B cell (primary cell): ENCODE results near the gene HIP1R. TPM values are rescaled to one million over a fixed set of nuclear protein-coding genes. Genes with fewer than 3 reads are reported as not detected.
A peak's percentile ranks its signal among the peaks of the same experiment; 100 is the strongest.

Source experiments
- ATAC-seq: fragments of 200-7000 bp; cut with Tn5 transposase; one replicate; pipeline ENCODE4 v1.10.0; 2021; ENCODE audit warnings: low read depth, mild to moderate bottlenecking, moderate number of reproducible peaks, moderate library complexity
- CTCF ChIA-PET: fragments of 350-600 bp; sonication (Branson Sonifier 250); formaldehyde crosslinking; loops from one replicate; lab custom pipeline; 2021; ENCODE audit warnings: antibody characterized with exemption, inconsistent platforms; lab: Charles Lee
- POLR2A ChIA-PET: fragments of 350-600 bp; sonication (Branson Sonifier 250); formaldehyde crosslinking; loops from one replicate; lab custom pipeline; 2021; ENCODE audit warnings: antibody characterized with exemption; lab: Charles Lee
- DNase-seq: peaks from one replicate; pipeline ENCODE4 v3.0.0; 2013
- H2AFZ ChIP-seq: 2 replicates; pipeline ENCODE4 v1.6.1; 2012; ENCODE audit warnings: mild to moderate bottlenecking, low read depth, low read length; ENCODE audit not compliant: insufficient read depth, poor library complexity, severe bottlenecking
- H3K27ac ChIP-seq, 2 donors: 1 replicate in 1 of 2; 2 replicates in 1 of 2; pipeline ENCODE4 v1.5.1; 2012 to 2013; ENCODE audit warnings: low read length in 2 of 2, mild to moderate bottlenecking in 2 of 2, moderate library complexity in 1 of 2
- H3K27me3 ChIP-seq, 4 experiments: fragments of 200-600 bp in 1 of 4; sonication (generic) in 1 of 4; replicated peaks in 1 of 4; 1 replicate in 2 of 4; 2 replicates in 2 of 4; pipeline versions ENCODE4 v1.6.1 to v1.7.0; 2013 to 2016; ENCODE audit warnings: low read length in 3 of 4, mild to moderate bottlenecking in 2 of 4, mixed read lengths in 1 of 4, moderate library complexity in 1 of 4; ENCODE audit not compliant: insufficient read depth in 4 of 4, control insufficient read depth in 3 of 4; ENCODE audit errors: control extremely low read depth in 1 of 4
- H3K36me3 ChIP-seq, 2 experiments: replicated peaks in 1 of 2; 1 replicate in 1 of 2; 2 replicates in 1 of 2; pipeline versions ENCODE4 v1.6.1 to v1.7.1; 2013; ENCODE audit warnings: low read length in 1 of 2; ENCODE audit not compliant: insufficient read depth in 2 of 2, control insufficient read depth in 1 of 2; ENCODE audit errors: control extremely low read depth in 1 of 2, extremely low read depth in 1 of 2
- H3K4me1 ChIP-seq, 2 donors: fragments of 200-600 bp in 1 of 2; sonication (generic) in 1 of 2; 1 replicate in 1 of 2; 2 replicates in 1 of 2; pipeline versions ENCODE4 v1.5.1 to v1.6.1; 2013 to 2017; ENCODE audit warnings: low read length in 2 of 2; ENCODE audit not compliant: control insufficient read depth in 2 of 2, insufficient read depth in 2 of 2
- H3K4me2 ChIP-seq: replicated peaks from 2 replicates; pipeline ENCODE3; 2012; ENCODE audit warnings: mild to moderate bottlenecking, low read depth, low read length; ENCODE audit not compliant: poor library complexity, severe bottlenecking
- H3K4me3 ChIP-seq, 5 experiments: fragments of 200-600 bp in 1 of 5; sonication (generic) in 1 of 5; 1 replicate in 3 of 5; 2 replicates in 2 of 5; pipeline versions ENCODE4 v1.5.1 to v1.7.0; 2011 to 2016; ENCODE audit warnings: low read length in 4 of 5, mild to moderate bottlenecking in 4 of 5, low read depth in 2 of 5, control low read depth in 1 of 5, moderate library complexity in 1 of 5; ENCODE audit not compliant: insufficient read depth in 1 of 5; ENCODE audit errors: control extremely low read depth in 1 of 5, extremely low read depth in 1 of 5
- H3K79me2 ChIP-seq: fragments of 200-600 bp; sonication (generic); one replicate; pipeline ENCODE4 v1.6.0; 2016; ENCODE audit warnings: low read length; ENCODE audit not compliant: control insufficient read depth, insufficient read depth
- H3K9ac ChIP-seq: fragments of 200-600 bp; sonication (generic); 2 replicates; pipeline ENCODE4 v1.6.1; 2017; ENCODE audit warnings: mild to moderate bottlenecking, low read length, moderate library complexity
- H3K9me3 ChIP-seq, 3 donors: one replicate each; pipeline versions ENCODE4 v1.6.1 to v1.7.1; 2013; ENCODE audit warnings: low read length in 2 of 3; ENCODE audit not compliant: control insufficient read depth in 2 of 3, insufficient read depth in 1 of 3; ENCODE audit errors: control extremely low read depth in 1 of 3
- H4K20me1 ChIP-seq: 2 replicates; pipeline ENCODE4 v1.6.0; 2012; ENCODE audit warnings: mild to moderate bottlenecking, low read length; ENCODE audit not compliant: insufficient read depth, control insufficient read depth, poor library complexity, severe bottlenecking
- H3K27ac Mint-ChIP-seq: one replicate; pipeline ENCODE4 v1.8.0; 2021; ENCODE audit warnings: mixed read lengths
- H3K27me3 Mint-ChIP-seq: one replicate; pipeline ENCODE4 v1.8.0; 2021; ENCODE audit warnings: mixed read lengths
- H3K4me1 Mint-ChIP-seq: one replicate; pipeline ENCODE4 v1.8.0; 2021; ENCODE audit warnings: mixed read lengths
- H3K4me3 Mint-ChIP-seq: one replicate; pipeline ENCODE4 v1.8.0; 2021; ENCODE audit warnings: mixed read lengths
- H3K9me3 Mint-ChIP-seq: one replicate; pipeline ENCODE4 v1.8.0; 2022; ENCODE audit warnings: mixed read lengths; ENCODE audit not compliant: insufficient read depth
- EZH2 ChIP-seq: IDR thresholded peaks from 2 replicates; pipeline ENCODE4 v1.6.1; 2012; ENCODE audit warnings: borderline replicate concordance, low read depth, mild to moderate bottlenecking, moderate library complexity, low read length; ENCODE audit not compliant: insufficient read depth, poor library complexity, severe bottlenecking
- WGBS: methylation state at CpG from one replicate; pipeline ENCODE4 v1.1.5; 2013; ENCODE audit warnings: missing lambda C conversion rate; ENCODE audit not compliant: insufficient coverage; 5-methylcytosine and 5-hydroxymethylcytosine counted together
- intact Hi-C: fragments of 100-400 bp; cut with micrococcal nuclease; formaldehyde crosslinking; loops from one replicate; pipeline ENCODE4 v1.10.0; 2022
- polyA plus RNA-seq: library from polyadenylated mRNA; depleted of rRNA; stranded (reverse); fragments of >200 nt; gene quantifications from 2 replicates; pipeline ENCODE4 v1.2.3, GENCODE V29; 2012
- total RNA-seq, 2 donors: library from RNA; stranded (reverse); fragments of 120-200 nt in 1 of 2; gene quantifications; 1 replicate in 1 of 2; 2 replicates in 1 of 2; pipeline versions ENCODE4 v1.2.3 to v1.2.4, GENCODE V29; 2013 to 2022
- TF ChIP-seq, protein P1 (sequence below): fragments of 200-600 bp; IDR thresholded peaks from one replicate; pipeline ENCODE4 v1.8.0; 2022; ENCODE audit warnings: antibody characterized with exemption, mild to moderate bottlenecking

HIP1R gene
- total and polyA plus RNA-seq, 2 donors (not counting 1 experiment from before 2014, with no cell fraction given), result 289 to 390 TPM

DNA sequence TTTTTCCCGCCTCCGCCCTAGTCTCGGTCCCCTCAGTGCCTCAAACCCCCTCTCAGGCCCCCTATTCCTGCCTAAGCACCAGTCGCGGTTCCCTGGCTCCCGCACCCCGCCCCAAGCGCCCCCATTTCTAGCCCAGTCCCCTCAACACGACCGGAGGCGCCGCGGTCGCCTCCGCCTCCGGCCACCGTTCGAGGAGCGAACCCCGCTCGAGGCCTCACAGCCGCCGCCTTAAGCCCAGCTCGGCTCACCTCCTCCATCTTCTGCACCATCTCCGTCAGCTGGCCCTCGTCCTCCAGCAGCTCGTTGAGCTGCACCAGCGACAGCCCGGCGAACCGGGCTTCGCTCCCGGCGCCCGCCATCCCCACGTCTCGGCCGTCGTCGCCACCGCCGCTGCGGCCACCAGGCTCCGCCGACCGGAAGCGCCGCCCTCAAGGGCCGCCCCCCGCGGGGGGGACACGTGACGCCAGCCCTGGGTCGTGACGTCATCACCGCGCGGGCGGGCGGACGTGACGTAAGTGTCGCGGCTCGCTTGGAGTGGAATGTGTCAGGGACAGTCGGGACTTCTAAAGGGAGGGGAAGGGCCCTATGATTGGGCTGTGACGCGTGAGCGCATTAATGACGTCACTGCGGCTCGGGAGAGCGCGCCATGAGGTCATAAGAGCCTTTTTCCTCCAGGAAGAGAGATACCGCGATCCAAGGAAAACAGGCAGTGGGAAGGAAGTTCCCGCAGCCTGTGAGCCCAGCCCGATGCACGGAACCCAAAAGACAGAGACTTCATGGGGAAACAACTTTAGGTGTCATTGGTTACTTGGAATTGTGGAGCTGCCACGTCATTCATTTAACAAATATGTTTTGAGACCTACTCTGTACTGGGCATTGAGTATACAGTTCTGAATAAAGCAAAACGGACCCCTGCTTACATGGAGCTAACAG, 60.7 kb downstream of the HIP1R start, which contains the start of gene VPS37B:
Gene VPS37B (minus strand): TSS at position 421 of the 933 bp plus-strand sequence. CDS start 62 bp downstream, at position 359.
- DNase-seq, result peak; percentile 95
- H3K4me2 ChIP-seq, result peak within 1 kb of the TSS; percentile 97
- Mint-ChIP-seq H3K9me3 (no peaks in the 10 kb centered on the region), H3K4me1 (peaks cover 90% of the 10 kb centered on the region), H3K27ac (peak within 1 kb of the TSS; percentile 94), H3K27me3 (no peaks in the 10 kb centered on the region), H3K4me3 (peak within 1 kb of the TSS; percentile 96)
- peak; percentile 29 for ATAC-seq
- H3K27ac ChIP-seq, result peak within 1 kb of the TSS; percentile 90 to 99
- CTCF ChIA-PET, result interaction anchor here (1.0 to 9.8 kb wide), 6 partner anchors 12 to 258 kb away, joined by 3 to 101 read pairs (median 18); no protein-coding TSS in a partner anchor
- H3K36me3 ChIP-seq, result no peaks in the 10 kb centered on the region
- peaks cover 0 to 4% (median 0%) of the 10 kb centered on the region in 3 donors for H3K9me3 ChIP-seq
- TF ChIP-seq EZH2, result no peak
- TF ChIP-seq, protein P1, sequence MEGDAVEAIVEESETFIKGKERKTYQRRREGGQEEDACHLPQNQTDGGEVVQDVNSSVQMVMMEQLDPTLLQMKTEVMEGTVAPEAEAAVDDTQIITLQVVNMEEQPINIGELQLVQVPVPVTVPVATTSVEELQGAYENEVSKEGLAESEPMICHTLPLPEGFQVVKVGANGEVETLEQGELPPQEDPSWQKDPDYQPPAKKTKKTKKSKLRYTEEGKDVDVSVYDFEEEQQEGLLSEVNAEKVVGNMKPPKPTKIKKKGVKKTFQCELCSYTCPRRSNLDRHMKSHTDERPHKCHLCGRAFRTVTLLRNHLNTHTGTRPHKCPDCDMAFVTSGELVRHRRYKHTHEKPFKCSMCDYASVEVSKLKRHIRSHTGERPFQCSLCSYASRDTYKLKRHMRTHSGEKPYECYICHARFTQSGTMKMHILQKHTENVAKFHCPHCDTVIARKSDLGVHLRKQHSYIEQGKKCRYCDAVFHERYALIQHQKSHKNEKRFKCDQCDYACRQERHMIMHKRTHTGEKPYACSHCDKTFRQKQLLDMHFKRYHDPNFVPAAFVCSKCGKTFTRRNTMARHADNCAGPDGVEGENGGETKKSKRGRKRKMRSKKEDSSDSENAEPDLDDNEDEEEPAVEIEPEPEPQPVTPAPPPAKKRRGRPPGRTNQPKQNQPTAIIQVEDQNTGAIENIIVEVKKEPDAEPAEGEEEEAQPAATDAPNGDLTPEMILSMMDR, result no peak
- peak within 1 kb of the TSS; percentile 74 to 98 (median 97) for H3K4me3 ChIP-seq
- peaks cover 73% of the 10 kb centered on the region for H3K79me2 ChIP-seq
- H4K20me1 ChIP-seq, result peaks cover 16% of the 10 kb centered on the region
- H3K27me3 ChIP-seq, result no peaks in the 10 kb centered on the region
- peak within 1 kb of the TSS; percentile 87 for H2AFZ ChIP-seq
- 3% methylated on average over 72 of the region's 81 CpGs for WGBS
- H3K9ac ChIP-seq, result peak within 1 kb of the TSS; percentile 99
- intact Hi-C loops, result loop anchor here (2.0 kb wide), 1 partner anchor 15 kb away; no protein-coding TSS in a partner anchor
- H3K4me1 ChIP-seq, result peaks cover 90 to 91% of the 10 kb centered on the region in 2 donors
- POLR2A ChIA-PET, result interaction anchor here (1.1 kb wide), 1 partner anchor 122 kb away, joined by 4 read pairs; no protein-coding TSS in a partner anchor
